Tibial nerve (tissue), 4 donors: ENCODE measurements around the gene MYRFL. TPM values are rescaled to one million over a fixed set of nuclear protein-coding genes. Genes with fewer than 3 reads are reported as not detected.

Experiments
- DNase-seq, 2 donors: peaks; one replicate each; pipeline ENCODE4 v3.0.0-alpha.2; 2019; ENCODE audit warnings: low spot score in 2 of 2
- H3K27ac ChIP-seq, 4 donors: fragments of 200-600 bp; sonication (generic) in 3 of 4; one replicate each; pipeline ENCODE4 v1.5.1; 2017 to 2019; ENCODE audit warnings: mild to moderate bottlenecking in 1 of 4
- H3K27me3 ChIP-seq, 2 donors: fragments of 200-600 bp; sonication (generic) in 1 of 2; one replicate each; pipeline versions ENCODE4 v1.5.1 to v1.6.0; 2017 to 2019
- H3K36me3 ChIP-seq, 3 donors: fragments of 200-600 bp; sonication (generic); one replicate each; pipeline ENCODE4 v1.5.1; 2018 to 2019
- H3K4me1 ChIP-seq, 4 donors: fragments of 200-600 bp; sonication (generic) in 3 of 4; one replicate each; pipeline ENCODE4 v1.5.1; 2017 to 2019
- H3K4me3 ChIP-seq, 4 donors: fragments of 200-600 bp; sonication (generic) in 3 of 4; one replicate each; pipeline ENCODE4 v1.5.1; 2017 to 2019; ENCODE audit warnings: mild to moderate bottlenecking in 1 of 4, moderate library complexity in 1 of 4
- H3K9me3 ChIP-seq, 4 donors: fragments of 200-600 bp; sonication (generic) in 3 of 4; one replicate each; pipeline ENCODE4 v1.5.1; 2017 to 2019
- CTCF ChIP-seq, 5 experiments: fragments of 200-600 bp in 3 of 5; fragments of 450-650 bp in 2 of 5; sonication (generic) in 3 of 5; IDR thresholded peaks; one replicate each; pipeline ENCODE4 v1.5.1; 2016 to 2019; ENCODE audit warnings: antibody characterized with exemption in 5 of 5, mild to moderate bottlenecking in 3 of 5, moderate library complexity in 2 of 5
- EP300 ChIP-seq, 2 donors: sonication (generic); formaldehyde crosslinking; IDR thresholded peaks; one replicate each; pipeline ENCODE4 v1.6.1; 2017; ENCODE audit warnings: antibody characterized with exemption in 2 of 2, mild to moderate bottlenecking in 1 of 2
- POLR2A ChIP-seq, 2 donors: fragments of 450-650 bp; IDR thresholded peaks; one replicate each; pipeline ENCODE4 v1.6.1; 2017; ENCODE audit warnings: antibody characterized with exemption in 2 of 2, mild to moderate bottlenecking in 2 of 2, moderate library complexity in 2 of 2
- WGBS, 2 donors: methylation state at CpG; one replicate each; pipeline ENCODE4 v1.1.5; 2018; 5-methylcytosine and 5-hydroxymethylcytosine counted together
- total RNA-seq, 4 donors: library from RNA; depleted of rRNA; stranded (reverse); fragments of >200 nt; gene quantifications; one replicate each; pipeline ENCODE4 v1.1.0, GENCODE V29; 2016

MYRFL gene
- total RNA-seq, 4 donors from 2014 or later: 0.20 TPM; not detected in 3

GRCh38 chr12:69929125-69929524 lies 104.1 kb downstream of the MYRFL start:
- DNase-seq: no peak
- TF ChIP-seq CTCF (IDR thresholded peaks at IDR 0.05): no peak
- no peak for TF ChIP-seq EP300 (IDR thresholded peaks at IDR 0.05)
- no peak for TF ChIP-seq POLR2A (IDR thresholded peaks at IDR 0.05)
- 54 to 58% methylated on average over 2 of the region's 2 CpGs for WGBS, 2 donors
- H3K4me3 ChIP-seq: no peak overlapping the region
- H3K4me1 ChIP-seq: peaks cover 0 to 14% (median 0%) of the 10 kb centered on the region in 4 donors
- H3K27me3 ChIP-seq: no peaks in the 10 kb centered on the region
- H3K36me3 ChIP-seq: no peaks in the 10 kb centered on the region
- H3K9me3 ChIP-seq: no peaks in the 10 kb centered on the region
- H3K27ac ChIP-seq: no peak overlapping the region

GRCh38 chr12:69929531-69929930 lies 104.5 kb downstream of the MYRFL start:
- Histone ChIP-seq H3K36me3 (no peaks in the 10 kb centered on the region), H3K27me3 (no peaks in the 10 kb centered on the region), H3K9me3 (no peaks in the 10 kb centered on the region), H3K27ac (no peak overlapping the region), H3K4me1 (peaks cover 0 to 14% (median 0%) of the 10 kb centered on the region in 4 donors), H3K4me3 (no peak overlapping the region)
- 35 to 49% methylated on average over 3 of the region's 3 CpGs for WGBS, 2 donors
- TF ChIP-seq CTCF (IDR thresholded peaks at IDR 0.05) (no peak), POLR2A (IDR thresholded peaks at IDR 0.05) (no peak), EP300 (IDR thresholded peaks at IDR 0.05) (no peak)
- no peak for DNase-seq

- DNase-seq: no peak
- H3K27ac ChIP-seq: no peak overlapping the region
- H3K27me3 ChIP-seq: no peaks in the 10 kb centered on the region
- no peak for TF ChIP-seq CTCF (IDR thresholded peaks at IDR 0.05)
- no peak for TF ChIP-seq POLR2A (IDR thresholded peaks at IDR 0.05)
- TF ChIP-seq EP300 (IDR thresholded peaks at IDR 0.05): no peak
- H3K9me3 ChIP-seq: no peaks in the 10 kb centered on the region
- H3K36me3 ChIP-seq: no peaks in the 10 kb centered on the region
- no peak overlapping the region for H3K4me3 ChIP-seq
- H3K4me1 ChIP-seq: peaks cover 0 to 14% (median 0%) of the 10 kb centered on the region in 4 donors
- WGBS, 2 donors: 43 to 59% methylated on average over 2 of the region's 2 CpGs
These were observed 106.5 kb downstream of the MYRFL start for GRCh38 chr12:69931569-69931968.

GRCh38 chr12:69932154-69932553 lies 107.1 kb downstream of the MYRFL start:
- Histone ChIP-seq H3K4me1 (peaks cover 0 to 14% (median 0%) of the 10 kb centered on the region in 4 donors), H3K4me3 (no peak overlapping the region), H3K9me3 (no peaks in the 10 kb centered on the region), H3K27ac (no peak overlapping the region), H3K27me3 (no peaks in the 10 kb centered on the region), H3K36me3 (no peaks in the 10 kb centered on the region)
- WGBS, 2 donors: 51 to 55% methylated on average over 2 of the region's 2 CpGs
- TF ChIP-seq POLR2A (IDR thresholded peaks at IDR 0.05): no peak
- no peak for TF ChIP-seq CTCF (IDR thresholded peaks at IDR 0.05)
- TF ChIP-seq EP300 (IDR thresholded peaks at IDR 0.05): no peak
- DNase-seq: no peak

GRCh38 chr12:69932676-69933552 lies 107.9 kb downstream of the MYRFL start:
- WGBS, 2 donors: 57% methylated on average over 6 of the region's 6 CpGs
- H3K4me3 ChIP-seq: no peak overlapping the region

More at GRCh38 chr12:69932676-69933552, 107.9 kb downstream of the MYRFL start:
- no peak for DNase-seq
- Histone ChIP-seq H3K27me3 (no peaks in the 10 kb centered on the region), H3K27ac (no peak overlapping the region), H3K4me1 (peaks cover 0 to 14% (median 0%) of the 10 kb centered on the region in 4 donors), H3K9me3 (no peaks in the 10 kb centered on the region), H3K36me3 (no peaks in the 10 kb centered on the region)
- TF ChIP-seq EP300 (IDR thresholded peaks at IDR 0.05) (no peak), POLR2A (IDR thresholded peaks at IDR 0.05) (no peak), CTCF (IDR thresholded peaks at IDR 0.05) (no peak)
